Mucosa of rectum (tissue), 2 donors: Measurements from ENCODE around the gene GABARAP.

Experiments
- H3K27ac ChIP-seq, 2 donors: one replicate each; pipeline ENCODE4 v1.7.0; 2013; ENCODE audit warnings: inconsistent platforms in 2 of 2, low read depth in 2 of 2, low read length in 2 of 2
- H3K27me3 ChIP-seq, 2 donors: one replicate each; pipeline ENCODE4 v1.7.0; 2013; ENCODE audit warnings: low read length in 2 of 2; ENCODE audit not compliant: control insufficient read depth in 2 of 2, insufficient read depth in 2 of 2
- H3K36me3 ChIP-seq, 2 donors: one replicate each; pipeline ENCODE4 v1.7.0; 2013; ENCODE audit warnings: low read length in 2 of 2; ENCODE audit not compliant: control insufficient read depth in 2 of 2, insufficient read depth in 2 of 2
- H3K4me1 ChIP-seq, 2 donors: one replicate each; pipeline ENCODE4 v1.7.0; 2013; ENCODE audit warnings: low read length in 2 of 2, mild to moderate bottlenecking in 1 of 2; ENCODE audit not compliant: control insufficient read depth in 2 of 2, insufficient read depth in 2 of 2
- H3K4me3 ChIP-seq, 2 donors: one replicate each; pipeline ENCODE4 v1.7.0; 2013; ENCODE audit warnings: low read length in 2 of 2
- H3K9ac ChIP-seq, 2 donors: one replicate each; pipeline ENCODE4 v1.7.0; 2013; ENCODE audit warnings: low read length in 2 of 2, low read depth in 1 of 2, mild to moderate bottlenecking in 1 of 2
- H3K9me3 ChIP-seq, 2 donors: one replicate each; pipeline ENCODE4 v1.7.0; 2013; ENCODE audit warnings: low read length in 2 of 2; ENCODE audit not compliant: control insufficient read depth in 2 of 2
- donor health status: healthy.
- donor health status: Normal muscosa, but diverticular disease.

The GABARAP gene

DNA sequence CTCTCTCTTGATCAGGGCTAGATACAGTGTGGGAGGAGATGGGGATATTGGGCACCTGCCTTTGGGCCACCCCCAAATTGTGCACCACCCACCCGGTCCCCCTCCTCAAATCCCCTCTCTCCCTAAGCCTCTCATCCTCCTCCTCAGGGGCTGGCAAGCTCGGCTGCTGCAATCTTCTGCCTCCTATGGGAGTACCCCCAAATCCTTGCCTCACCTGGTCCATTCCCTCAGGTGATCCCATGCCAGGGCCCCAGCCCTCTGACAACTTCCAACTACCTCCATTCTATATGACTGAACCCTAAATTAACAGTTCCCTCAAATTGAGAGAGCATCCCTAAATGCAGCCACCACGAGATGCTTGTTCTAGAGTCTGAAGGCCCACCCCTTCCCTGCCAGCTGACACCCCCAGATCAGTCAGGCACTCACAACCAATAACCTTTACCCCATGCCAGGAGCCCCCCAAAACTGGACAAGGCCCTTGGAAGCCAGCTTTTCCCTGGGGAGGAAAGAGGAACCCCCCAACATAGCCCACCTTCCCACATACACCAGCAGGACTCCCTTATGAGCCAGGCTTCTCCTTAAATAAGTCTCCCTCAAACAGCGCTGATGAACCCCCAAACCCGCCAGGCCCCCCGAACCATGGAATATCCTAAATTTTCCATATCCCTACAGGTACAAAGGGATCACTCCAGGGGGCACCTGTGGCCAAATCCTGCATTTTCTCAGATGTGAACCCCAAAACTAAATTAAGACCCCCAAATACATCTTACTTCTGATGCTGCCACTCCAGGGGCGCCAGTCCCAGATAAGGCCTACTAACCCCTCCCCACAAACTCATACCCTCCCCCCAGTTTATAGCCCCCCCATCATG lies 25.8 kb downstream of the GABARAP start:
- Histone ChIP-seq H3K36me3 (peaks cover 4 to 5% of the 10 kb centered on the region in 2 donors), H3K27me3 (peaks cover 3 to 6% of the 10 kb centered on the region in 2 donors), H3K27ac (peak overlapping the region in 1 of 2 donors; percentile 38), H3K9ac (no peak overlapping the region), H3K4me3 (peak overlapping the region in 1 of 2 donors; percentile 15), H3K4me1 (peaks cover 37 to 40% of the 10 kb centered on the region in 2 donors), H3K9me3 (no peaks in the 10 kb centered on the region)

DNA sequence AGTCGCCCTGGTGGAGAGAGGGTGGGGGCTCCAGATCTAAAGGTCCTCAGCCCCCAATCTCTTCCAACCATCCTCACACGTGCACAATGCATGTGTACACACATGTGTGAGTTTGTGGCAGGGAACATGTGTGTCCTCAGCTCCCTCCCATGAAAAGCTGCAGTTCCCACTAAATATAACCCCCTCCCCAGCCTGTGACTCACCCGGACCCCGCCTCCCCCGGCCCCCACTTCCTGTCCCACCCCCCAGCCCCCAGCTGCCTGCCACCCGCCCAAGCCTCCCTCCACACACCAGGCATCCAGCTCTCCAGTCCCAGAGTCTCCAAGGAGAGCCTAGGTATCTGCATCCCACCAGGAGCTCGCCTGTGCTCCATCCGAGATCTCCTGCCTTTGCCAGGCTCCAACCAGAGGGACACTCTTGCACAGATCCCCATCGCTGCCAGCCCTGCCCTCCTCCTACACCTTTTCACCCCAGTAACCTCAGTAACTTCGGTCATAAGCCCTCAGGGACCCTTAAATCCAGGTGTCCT lies 26.5 kb downstream of the GABARAP start:
- peak overlapping the region in 1 of 2 donors; percentile 15 for H3K4me3 ChIP-seq

DNA sequence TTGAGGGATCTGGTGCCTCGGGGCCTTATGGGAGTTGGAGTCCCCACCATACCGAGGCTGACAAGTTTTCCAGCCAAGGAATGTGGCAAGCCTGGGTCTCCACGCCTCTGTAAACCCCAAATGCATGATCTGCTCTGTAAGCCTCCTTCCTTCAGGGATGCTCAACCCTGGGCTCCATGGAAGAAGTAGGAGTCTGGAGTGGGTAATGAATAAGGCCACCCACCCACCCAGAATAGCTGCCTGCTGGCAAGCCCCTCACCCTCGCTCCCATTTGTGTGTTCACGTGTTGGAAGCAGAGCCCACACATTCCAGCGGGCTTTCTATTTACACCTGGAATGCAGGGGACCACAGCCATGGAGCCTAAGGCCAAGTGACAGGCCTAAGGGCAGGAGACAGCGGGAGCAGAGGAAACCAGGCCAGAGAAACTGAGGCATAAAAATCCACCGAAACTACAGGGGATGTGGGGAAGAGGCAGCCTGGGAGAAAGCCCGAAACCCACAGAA lies 27.1 kb downstream of the GABARAP start:
- Histone ChIP-seq H3K9ac (no peak overlapping the region), H3K4me1 (peaks cover 24 to 28% of the 10 kb centered on the region in 2 donors), H3K27me3 (peaks cover 5 to 6% of the 10 kb centered on the region in 2 donors), H3K36me3 (no peaks in the 10 kb centered on the region), H3K27ac (peak overlapping the region in 1 of 2 donors; percentile 68), H3K4me3 (peak overlapping the region in 1 of 2 donors; percentile 78), H3K9me3 (no peaks in the 10 kb centered on the region)

More for the DNA sequence above, 26.5 kb downstream of the GABARAP start:
- peak overlapping the region in 1 of 2 donors; percentile 68 for H3K27ac ChIP-seq
- H3K9me3 ChIP-seq = no peaks in the 10 kb centered on the region
- no peaks in the 10 kb centered on the region for H3K36me3 ChIP-seq
- peaks cover 29 to 34% of the 10 kb centered on the region in 2 donors for H3K4me1 ChIP-seq
- H3K9ac ChIP-seq = no peak overlapping the region
- peaks cover 5 to 6% of the 10 kb centered on the region in 2 donors for H3K27me3 ChIP-seq

DNA sequence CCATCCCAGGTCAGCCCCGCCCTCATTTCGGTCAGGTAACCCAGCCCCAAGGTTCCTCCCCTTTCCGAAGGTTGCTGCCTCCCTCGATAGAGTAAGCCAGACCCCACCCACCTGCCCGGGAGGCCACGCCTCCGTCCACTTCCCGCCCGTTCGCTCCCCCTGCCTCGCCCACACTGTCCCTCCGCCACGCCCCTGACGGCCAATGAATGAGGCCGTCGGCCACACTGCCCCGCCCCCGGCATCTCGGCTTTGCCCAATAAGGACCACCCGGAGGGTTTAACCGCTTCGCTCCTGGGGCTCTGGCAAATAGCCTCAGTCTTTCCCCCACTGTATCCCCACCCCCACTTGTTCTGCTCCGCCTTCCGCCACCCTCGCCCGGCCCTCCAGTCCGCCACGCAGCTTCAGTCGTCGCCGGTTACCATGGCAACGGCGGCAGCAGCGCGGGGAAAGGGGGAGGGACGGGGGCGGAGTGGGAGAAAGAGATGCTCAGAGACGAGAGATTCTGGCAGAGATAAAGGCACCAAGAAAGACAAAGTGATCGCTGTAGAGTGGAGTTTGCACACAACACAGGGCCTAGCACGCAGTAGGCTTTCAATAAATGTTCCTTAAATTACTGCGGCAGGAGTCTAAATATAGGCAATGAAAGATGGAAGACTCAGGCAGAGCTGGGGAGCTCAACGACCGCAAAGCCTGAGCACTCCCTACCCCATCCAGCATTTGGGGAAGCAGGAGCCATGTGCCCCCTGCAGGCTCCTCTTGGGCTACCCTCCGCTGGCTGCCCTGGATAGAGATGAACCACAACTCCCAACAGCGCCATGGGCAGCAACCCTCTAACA lies 27.7 kb downstream of the GABARAP start:
- Histone ChIP-seq H3K27ac (peak overlapping the region; percentile 64 to 68), H3K4me1 (peaks cover 22 to 27% of the 10 kb centered on the region in 2 donors), H3K27me3 (peaks cover 5 to 6% of the 10 kb centered on the region in 2 donors), H3K36me3 (no peaks in the 10 kb centered on the region), H3K9ac (peak overlapping the region in 1 of 2 donors; percentile 15), H3K4me3 (peak overlapping the region; percentile 60 to 78), H3K9me3 (no peaks in the 10 kb centered on the region)

DNA sequence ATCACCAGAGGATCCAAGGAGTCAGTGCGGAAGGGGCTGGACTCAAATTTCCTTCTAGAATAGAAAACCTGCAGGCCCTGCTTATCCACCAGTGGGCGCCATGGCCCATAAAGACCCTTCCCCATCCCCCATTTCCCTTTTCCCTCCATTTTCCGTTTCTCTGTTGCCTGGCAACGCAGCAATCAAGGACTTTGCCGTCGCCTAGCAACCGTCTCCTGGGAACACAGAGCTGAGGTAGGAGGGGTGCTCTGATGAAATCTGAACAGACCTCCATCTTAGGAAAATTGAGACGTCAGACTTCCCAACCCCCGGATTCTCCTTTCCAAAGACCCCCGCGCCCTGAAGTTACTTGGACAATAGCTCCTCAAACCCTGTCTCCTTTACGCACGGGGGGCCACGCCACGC lies 28.4 kb downstream of the GABARAP start:
- peak overlapping the region in 1 of 2 donors; percentile 15 for H3K9ac ChIP-seq
- no peaks in the 10 kb centered on the region for H3K36me3 ChIP-seq
- peaks cover 16 to 20% of the 10 kb centered on the region in 2 donors for H3K4me1 ChIP-seq
- peak overlapping the region; percentile 60 to 65 for H3K4me3 ChIP-seq
- H3K9me3 ChIP-seq = no peaks in the 10 kb centered on the region
- peaks cover 5 to 6% of the 10 kb centered on the region in 2 donors for H3K27me3 ChIP-seq
- H3K27ac ChIP-seq = peak overlapping the region in 1 of 2 donors; percentile 68

DNA sequence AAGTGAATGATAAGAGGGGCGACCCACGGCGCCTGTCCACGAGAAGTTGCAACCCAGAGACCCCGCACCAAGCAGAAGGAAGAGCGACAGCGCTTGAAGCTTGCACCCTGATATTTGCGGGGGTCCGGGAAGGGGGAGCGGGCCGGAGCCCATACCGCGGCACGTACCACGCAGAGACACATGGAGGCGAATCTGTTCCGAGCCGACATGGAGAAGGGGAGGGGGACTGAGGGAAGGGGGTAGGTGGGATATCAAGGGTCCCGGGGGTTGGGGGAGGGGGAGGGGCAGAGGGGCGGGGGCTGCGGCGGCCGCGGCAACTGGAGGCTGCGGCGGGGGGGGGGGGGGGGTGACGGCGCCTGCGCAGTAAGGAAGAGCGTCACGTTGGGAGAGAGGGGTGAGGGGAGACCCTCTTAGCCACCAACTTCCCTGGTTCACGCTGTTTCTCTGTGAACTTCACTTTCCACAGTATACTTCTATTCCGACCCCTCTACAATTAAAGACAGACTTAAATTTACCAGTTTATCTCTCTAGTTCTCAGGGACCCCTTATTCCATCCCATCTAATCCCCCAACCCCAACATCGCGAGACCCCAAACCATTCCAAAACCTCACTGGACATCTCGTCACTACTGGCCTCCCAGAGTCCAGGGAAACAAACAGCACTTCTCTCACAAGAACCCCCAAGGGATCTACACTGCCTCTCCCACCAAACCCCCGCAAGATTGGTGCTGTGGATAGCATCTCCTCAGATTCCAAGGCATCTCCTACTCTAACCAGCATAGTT lies 30.6 kb downstream of the GABARAP start:
- Histone ChIP-seq H3K9ac (no peak overlapping the region), H3K4me3 (no peak overlapping the region), H3K4me1 (peaks cover 9 to 13% of the 10 kb centered on the region in 2 donors), H3K27me3 (peaks cover 5 to 8% of the 10 kb centered on the region in 2 donors), H3K9me3 (no peaks in the 10 kb centered on the region), H3K36me3 (no peaks in the 10 kb centered on the region), H3K27ac (no peak overlapping the region)

DNA sequence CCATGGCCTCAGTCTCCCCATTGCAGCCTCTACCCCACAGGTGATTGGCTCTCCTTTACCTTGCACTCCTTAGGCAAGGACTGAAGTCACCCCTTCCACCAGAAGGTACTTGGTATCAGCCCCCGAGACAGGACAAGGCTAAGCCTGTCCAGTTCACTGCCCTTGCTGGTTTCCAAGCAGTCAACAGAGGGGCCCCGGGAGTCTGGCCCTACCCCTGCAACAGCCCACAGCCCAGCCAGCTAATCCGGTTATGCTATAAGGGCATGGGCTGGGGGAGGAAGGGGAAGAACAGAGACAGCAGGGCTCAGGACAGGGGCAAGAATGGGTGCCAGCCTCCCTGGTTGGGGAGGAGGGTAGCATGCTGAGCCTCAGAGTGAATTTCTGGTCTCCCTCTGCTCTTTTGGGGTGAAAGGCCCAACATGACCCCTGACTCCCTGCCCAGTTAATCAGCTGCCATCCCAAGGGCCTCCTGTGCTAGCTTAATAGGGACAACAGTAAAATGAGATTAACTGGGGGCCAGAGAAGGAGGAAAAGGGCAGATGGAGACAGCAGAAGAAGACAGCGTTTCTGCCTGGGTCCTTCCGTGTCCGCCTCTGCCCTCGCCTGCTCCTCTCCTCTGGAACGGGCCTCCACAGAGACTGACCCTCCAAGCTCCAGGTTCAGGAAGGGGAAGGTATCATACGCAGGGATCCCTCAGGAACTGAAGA lies 33.3 kb downstream of the GABARAP start:
- no peaks in the 10 kb centered on the region for H3K36me3 ChIP-seq
- H3K9me3 ChIP-seq = no peaks in the 10 kb centered on the region
- peaks cover 3 to 6% of the 10 kb centered on the region in 2 donors for H3K4me1 ChIP-seq
- H3K9ac ChIP-seq = no peak overlapping the region
- H3K27me3 ChIP-seq = peaks cover 5 to 8% of the 10 kb centered on the region in 2 donors
- no peak overlapping the region for H3K4me3 ChIP-seq
- no peak overlapping the region for H3K27ac ChIP-seq

DNA sequence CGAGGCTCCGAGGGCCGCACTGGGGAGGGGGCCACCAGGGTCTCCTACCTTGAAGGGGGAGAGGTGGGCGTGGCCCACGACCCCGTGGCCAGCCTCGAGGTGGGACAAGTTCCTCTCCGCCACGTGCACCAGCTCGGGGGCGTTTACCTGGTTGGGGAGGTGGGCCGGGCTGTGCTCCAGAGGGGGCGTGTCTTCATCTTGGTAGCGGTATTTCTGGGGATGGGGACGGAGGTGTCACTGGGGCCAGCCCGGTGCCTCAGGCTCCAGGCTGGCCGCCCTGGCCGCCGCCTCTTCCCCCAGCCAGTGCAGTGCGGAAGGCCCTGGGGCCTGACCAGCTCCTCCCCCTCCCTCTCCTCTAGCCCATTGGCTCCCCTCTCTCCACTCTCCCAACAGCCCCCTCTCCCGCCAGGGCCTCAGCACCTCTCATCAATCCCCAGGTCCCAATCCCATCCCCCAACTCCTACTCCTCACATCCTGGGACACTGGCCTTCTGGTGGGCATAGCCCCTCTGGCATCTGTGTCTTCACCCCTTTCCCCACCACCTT lies 34.1 kb downstream of the GABARAP start:
- Histone ChIP-seq H3K4me1 (peaks cover 0 to 3% of the 10 kb centered on the region in 2 donors), H3K4me3 (no peak overlapping the region), H3K9me3 (no peaks in the 10 kb centered on the region), H3K9ac (no peak overlapping the region), H3K36me3 (no peaks in the 10 kb centered on the region), H3K27ac (no peak overlapping the region), H3K27me3 (peaks cover 5 to 8% of the 10 kb centered on the region in 2 donors)
